ENCODE results near the gene RIPK1. TPM values are rescaled to one million over a fixed set of nuclear protein-coding genes. Genes with fewer than 3 reads are reported as not detected.
"Not testable (repeated sequence)": the region's sequence is repeated elsewhere in the genome, so short reads cannot be mapped to it uniquely, and the experiment has no call there.

The RIPK1 gene
- total RNA-seq, result 13.5 TPM

DNA sequence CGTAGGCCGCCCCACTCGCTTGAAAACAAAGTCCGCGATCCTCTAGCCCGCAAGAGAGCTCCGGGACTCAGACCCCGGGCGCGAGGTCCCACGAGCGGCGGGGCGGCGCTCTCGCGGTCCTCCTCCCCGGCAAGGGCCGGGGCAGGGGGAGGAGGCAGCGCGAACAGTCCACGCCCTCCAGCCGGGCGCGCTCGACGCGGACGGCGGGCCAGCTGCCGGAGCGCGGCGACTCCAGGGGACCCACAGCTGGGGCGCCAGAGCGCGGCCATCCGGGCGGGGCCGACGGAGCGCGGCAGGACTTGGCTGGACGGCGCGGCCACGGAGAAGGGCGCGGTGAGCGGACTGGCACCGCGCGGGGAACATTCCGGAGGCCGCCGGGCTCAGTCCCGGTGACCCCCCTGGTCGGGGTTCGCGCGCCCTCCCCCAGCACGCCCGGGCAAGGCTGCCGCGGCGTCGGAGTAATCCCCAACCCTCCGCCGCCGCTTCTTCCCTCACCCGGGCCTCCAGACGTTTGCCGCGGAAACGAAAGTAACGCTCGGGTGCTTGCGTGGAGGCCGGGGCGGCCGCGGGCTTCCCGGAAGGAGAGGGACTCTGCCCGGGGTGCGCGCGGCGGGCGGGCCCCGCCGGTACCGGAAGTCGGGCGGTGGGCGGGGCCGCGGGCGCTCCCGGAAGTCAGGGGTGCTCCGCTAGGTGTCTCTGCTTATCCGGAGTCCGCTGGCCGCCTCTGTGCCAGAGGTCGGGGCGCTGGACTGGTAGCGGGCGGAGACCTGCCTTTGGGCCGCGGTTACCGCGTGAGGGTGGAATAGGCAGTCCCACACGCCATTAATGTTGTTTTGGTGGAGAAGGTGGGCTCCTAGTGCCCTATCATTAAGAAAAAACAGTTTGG is at the start of gene RIPK1:
Gene RIPK1, plus strand, starts transcription at position 166 of the 886 bp plus-strand sequence. CDS start 8,330 bp downstream, outside the sequence.
- peak; percentile 87 to 91 (median 89) for DNase-seq (ENCODE audit: low read depth in 2 of 3, low spot score in 2 of 3)

DNA sequence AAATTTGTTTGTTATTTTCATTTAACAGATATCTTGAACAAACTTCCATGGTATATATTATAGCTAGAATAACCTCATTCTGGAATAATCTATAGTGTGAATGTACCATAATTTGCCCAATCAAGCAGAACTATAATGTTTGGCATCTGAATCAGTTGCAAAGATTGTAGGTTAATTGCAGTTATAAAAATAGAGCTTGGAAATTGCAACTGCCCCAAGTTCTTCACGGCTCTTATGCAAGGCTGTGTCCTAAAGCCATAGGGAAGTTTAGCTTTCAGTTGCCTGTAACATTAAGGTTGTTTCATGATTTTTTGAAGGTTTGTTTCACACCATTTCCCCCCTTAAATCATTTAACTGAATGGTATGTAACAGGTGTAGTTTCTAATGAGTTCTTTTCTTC is 49.2 kb upstream of the RIPK1 start:
- DNase-seq (ENCODE audit: low read depth in 2 of 3, low spot score in 2 of 3), result no peak

DNA sequence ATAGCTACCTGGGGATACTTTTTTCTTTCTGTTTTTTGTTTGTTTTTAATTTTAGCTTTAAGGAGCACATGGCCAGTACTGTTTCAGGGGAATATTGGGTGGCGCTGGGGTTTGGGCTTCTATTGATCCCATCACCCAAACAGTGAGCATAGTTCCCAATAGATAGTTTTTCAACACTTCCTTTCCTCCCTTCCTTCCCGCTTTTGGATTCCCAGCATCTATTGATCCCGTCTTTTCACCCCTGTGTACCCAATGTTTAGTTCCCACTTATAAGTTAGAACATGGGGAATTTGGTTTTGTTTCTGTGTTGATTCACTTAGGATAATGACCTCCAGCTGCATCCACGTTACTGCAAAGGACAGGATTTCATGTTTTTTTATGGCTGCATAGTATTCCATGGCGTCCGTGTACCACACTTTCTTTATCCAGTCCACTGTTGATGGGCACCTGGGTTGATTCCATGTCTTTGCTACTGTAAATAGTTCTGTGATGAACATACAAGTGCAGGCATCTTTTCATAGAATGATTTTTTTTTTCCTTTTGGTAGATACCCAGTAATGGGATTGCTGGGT is 48.5 kb upstream of the RIPK1 start:
- DNase-seq (ENCODE audit: low read depth in 2 of 3, low spot score in 2 of 3), result no peak

DNA sequence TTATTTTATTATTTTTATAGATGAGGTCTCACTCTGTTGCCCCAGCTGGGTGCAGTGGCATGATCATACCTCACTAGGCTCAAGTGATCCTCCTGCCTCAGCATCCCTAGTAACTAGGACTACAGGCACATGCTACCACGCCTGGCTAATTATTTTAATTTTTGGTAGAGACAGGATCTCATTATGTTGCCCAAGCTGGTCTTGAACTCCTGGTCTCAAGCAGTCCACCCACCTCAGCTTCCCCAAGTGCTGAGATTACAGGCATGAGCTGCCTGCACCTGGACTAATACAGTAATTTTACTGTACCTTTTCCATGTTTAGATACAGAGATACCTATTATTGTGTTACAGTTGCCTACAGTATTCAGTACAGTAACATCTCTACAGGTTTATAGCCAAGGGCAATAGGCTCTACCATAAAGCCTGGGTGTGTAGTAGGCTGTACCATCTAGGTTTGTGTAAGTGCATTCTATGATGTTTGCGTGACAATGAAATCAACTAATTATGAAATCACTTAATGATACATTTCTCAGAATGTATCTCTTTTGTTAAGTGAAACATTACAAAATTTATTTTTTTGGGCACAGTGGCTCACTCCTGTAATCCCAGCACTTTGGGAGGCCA is 47.2 kb upstream of the RIPK1 start:
- not testable (repeated sequence) for DNase-seq (ENCODE audit: low read depth in 2 of 3, low spot score in 2 of 3)

DNA sequence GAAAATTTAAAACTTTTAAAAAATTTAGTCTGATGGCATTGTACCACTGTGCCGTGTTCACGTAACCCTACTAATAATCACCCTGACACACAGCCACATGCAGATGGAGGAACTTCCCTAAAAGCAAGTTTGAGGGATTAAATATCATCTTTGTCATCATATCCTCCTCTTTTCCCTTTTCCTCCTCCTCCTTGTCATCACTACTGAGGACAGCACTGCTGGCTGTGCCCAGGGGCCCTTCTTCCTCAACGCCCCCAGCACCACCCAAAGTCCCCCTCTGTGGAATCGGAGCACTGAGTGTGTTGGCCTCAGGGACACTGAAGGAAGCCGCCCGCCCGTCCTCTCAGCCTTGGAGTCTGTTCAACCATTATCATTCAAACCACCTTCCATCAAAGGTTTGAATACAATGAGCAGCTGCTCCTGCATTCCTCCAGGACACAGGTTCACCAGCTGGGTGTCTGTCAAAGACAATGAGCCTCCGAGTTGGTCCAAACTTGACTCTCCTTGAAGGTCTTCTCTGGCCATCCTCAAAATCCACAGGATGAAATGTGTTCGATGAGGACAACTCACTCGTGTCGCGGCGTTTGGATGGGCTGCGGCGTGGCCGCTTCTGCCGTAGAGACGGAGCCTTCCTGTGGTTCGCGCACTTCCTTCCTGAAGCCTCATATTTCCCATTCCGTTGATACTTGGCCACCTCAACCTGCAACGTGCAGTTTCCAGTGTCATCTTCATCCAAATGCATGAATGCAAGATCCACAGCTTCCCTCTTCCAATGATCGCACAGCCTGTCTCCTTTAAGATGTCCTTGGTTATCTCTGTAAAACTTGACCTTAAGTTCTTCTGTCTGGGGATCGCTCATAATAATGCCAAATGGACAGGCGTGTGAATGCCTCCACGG is 45.3 kb upstream of the RIPK1 start:
- DNase-seq (ENCODE audit: low read depth in 2 of 3, low spot score in 2 of 3), result no peak

DNA sequence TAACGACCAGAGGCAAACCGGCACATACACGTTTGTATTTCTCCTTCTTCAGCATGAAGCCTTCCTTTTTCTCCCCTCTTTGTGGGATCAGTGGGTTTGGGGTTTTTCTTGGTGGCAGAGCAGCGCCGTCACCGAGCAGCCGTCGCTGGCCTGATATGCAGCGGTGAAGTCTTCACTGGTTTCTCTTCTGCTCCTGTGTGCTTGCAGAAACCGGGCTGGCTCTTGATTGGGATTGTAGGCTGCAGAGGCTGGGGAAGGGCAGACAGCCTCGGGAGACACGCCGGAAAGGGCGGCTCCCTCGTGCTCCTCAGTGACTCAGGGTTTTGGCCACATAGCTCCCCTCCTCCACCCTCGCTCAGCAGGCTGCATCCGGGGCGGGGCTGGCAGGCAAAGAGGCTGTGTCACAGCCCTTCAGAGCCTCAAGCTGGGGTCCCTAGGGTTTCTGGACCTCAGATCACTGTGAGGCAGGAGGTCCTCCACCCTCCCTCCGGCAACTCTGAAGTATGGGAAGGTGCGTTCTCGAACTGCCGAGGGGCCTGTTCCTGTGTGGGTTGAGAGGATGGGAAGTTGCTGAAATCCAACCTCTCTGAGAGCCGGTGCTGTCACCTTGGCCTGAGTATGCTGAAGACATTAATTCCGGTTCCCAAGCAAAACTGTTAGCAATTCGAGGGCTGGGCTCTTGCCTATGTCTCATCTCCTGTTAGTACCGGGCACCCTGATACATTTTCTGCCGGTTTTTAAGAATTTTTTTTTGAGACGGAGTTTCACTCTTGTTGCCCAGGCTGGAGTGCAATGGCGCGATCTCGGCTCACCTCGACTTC is 44.4 kb upstream of the RIPK1 start:
- peak; percentile 47 to 95 (median 93) for DNase-seq (ENCODE audit: low read depth in 2 of 3, low spot score in 2 of 3)

DNA sequence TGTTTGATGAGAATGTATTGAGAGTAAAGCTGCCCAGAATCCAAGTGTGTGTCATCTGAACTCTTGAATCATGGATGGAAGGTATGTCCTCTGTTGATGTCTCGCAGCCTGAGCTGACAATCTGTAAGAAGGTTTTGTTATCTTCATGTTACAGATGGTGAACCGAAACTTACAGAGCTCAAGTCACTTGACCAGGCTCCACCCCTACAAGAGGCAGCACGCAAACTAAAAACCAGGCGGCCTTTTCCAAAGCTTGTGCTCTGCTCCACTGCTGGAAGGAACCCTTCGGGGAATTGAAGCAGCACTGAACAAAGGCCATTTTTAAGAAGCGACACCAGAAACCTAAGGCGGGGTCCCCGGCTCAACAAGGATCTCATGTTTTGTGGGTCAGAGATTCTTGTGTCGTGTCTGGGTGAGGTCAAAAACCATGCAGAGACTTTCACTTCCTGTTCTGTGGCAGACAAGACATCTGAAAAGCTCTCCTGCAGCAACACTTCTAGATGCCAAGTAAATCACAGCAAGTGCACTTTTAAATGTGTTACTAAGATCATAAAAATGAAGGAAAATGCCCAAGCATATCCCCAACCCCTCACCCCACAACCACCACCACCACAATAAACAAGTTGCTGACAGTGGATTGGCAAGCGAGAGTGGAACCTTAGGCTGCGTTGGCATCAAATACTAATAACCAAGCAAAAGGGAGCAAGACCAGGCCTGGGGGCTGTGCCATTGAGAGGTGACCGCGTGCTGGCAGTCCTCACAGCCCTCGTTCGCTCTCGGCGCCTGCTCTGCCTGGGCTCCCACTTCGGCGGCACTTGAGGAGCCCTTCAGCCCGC is 41.3 kb upstream of the RIPK1 start:
- no peak for DNase-seq (ENCODE audit: low read depth in 2 of 3, low spot score in 2 of 3)

DNA sequence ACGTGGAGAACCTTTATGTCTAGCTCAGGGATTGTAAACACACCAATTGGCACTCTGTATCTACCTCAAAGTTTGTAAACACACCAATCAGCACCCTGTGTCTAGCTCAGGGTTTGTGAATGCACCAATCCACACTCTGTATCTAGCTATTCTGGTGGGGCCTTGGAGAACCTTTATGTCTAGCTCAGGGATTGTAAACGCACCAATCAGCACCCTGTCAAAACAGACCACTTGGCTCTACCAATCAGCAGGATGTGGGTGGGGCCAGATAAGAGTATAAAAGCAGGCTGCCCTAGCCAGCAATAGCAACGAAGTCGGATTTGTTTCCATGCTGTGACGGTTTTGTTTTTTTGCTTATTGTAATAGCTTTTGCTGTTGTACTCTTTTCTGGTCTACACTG is 40.1 kb upstream of the RIPK1 start:
- DNase-seq (ENCODE audit: low read depth in 2 of 3, low spot score in 2 of 3), result not testable (repeated sequence)

DNA sequence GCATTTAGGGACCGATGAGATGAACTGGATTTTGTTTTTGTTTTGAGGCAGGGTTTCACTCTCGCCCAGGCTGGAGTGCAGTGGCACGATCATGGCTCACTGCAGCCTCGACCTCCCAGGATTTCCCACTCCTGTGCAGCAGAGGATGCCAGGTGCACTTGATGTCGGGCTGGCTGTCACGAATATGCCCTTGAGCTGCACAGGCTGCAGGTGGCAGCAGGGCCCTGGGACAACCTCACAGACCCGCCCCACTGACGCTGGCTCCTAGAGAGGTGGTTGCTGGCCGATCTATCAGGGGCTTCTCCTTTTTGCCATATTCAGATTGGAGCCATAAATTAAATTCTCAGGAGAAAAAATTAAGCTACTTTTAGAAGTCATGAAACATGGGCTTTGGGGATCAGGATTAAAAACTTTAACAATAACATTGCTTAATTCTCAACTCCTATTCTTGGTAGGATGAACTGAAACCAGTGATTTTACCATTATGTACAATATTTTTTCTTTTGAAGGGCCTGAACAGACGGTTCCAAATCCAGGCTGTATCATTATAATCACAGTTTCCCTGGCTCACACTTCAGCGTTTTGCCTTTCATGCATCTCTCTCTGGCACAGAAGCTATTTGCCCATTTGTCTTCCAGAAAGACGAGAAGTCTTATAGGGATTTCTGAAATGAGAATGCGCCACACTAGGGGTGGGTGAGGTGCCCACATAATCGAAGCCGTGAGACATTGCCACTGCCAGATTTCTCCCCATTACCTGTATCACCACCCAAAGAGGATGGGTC is 36.2 kb upstream of the RIPK1 start:
- DNase-seq (ENCODE audit: low read depth in 2 of 3, low spot score in 2 of 3), result peak in 1 of 3 donors; percentile 40

DNA sequence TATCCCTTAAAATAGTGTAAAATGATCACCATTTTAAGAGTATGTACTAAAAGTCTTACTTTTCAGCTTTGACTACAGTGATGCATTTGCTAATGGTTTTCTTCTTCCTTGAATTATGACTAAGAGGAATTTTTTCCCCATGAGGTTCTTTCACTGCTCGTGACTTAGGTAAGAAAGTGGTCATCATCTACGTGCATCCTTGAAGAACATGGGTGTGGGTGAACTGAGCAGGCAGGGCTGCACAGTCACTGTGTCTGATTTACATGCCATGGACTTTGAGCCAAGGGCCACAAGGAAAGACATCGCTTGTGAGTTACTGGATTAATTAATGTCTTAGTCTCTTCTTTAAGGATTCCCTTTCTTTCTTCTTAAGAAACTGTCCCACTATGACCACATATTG is 35.3 kb upstream of the RIPK1 start:
- no peak for DNase-seq (ENCODE audit: low read depth in 2 of 3, low spot score in 2 of 3)

DNA sequence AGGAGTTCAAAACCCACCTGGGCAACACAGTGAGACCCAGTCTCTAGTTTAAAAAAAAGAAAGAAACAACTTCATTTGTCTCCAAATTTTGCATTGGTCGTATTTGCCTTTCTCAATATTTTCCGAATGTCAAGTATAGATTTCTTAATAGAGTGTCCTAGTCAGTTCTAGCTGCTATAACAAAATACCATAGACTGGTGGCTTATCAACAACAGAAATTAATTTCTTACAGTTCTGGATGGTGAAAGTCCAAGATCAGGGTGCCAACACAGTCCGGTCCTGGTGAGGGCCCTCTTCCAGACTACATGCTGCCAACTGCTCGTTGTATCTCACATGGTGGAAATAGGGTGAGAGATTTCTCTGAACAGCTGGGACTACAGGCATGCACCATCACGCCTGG is 34.6 kb upstream of the RIPK1 start:
- DNase-seq (ENCODE audit: low read depth in 2 of 3, low spot score in 2 of 3), result no peak

DNA sequence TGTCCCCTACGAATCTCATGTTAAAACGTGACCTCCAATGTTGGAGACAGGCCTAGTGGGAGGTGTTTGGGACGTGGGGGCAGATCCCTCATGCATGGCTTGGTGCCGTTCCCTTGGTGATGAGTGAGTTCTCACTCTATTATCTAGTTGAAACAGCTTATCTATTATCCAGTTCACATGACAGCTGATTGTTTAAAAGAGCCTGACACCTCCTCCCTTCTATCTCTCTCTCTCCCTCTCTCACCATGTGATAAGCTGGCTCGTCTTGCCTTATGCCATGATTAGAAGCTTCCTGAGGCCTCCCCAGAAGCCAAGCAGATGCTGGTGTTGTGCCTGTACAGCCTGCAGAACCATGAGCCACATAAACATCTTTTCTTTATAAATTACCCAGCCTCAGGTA is 32.9 kb upstream of the RIPK1 start:
- no peak for DNase-seq (ENCODE audit: low read depth in 2 of 3, low spot score in 2 of 3)

DNA sequence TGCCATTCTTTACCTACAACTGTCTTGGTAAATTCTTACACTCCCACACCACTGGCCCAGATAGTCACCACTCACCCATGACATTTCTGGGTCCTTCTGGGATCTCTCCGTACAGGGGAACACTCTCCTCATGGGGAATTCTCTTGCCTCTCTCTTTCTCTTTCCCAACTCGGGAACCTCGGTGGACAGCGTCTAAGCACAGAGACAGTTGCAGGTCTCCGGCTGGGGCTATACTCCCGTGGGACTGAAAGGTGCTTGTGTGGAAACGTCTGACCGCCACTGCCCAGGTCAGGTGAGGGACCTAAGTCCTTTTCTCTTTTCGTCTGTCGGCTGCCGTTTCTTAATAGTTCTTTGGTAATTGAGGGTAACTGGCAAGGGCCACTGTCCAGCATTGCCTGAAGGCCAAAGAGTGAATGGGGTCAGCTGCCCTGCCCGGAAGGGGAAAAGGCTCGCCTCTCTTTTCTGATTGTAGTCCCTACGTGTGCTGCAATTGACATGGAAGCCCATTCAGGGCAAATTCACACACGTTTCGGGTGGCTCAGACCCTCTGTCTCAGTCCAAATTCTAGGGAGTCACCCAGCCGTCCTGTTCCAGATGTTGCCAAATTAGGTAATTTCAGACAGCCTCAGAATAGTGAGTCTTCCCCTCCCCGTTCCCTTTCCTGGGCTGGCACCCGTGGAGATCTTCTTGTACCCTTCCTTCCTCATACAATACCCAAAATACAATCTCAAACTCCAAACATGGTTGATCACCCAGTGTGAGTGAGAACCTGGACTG is 31.2 kb upstream of the RIPK1 start:
- DNase-seq (ENCODE audit: low read depth in 2 of 3, low spot score in 2 of 3), result no peak

DNA sequence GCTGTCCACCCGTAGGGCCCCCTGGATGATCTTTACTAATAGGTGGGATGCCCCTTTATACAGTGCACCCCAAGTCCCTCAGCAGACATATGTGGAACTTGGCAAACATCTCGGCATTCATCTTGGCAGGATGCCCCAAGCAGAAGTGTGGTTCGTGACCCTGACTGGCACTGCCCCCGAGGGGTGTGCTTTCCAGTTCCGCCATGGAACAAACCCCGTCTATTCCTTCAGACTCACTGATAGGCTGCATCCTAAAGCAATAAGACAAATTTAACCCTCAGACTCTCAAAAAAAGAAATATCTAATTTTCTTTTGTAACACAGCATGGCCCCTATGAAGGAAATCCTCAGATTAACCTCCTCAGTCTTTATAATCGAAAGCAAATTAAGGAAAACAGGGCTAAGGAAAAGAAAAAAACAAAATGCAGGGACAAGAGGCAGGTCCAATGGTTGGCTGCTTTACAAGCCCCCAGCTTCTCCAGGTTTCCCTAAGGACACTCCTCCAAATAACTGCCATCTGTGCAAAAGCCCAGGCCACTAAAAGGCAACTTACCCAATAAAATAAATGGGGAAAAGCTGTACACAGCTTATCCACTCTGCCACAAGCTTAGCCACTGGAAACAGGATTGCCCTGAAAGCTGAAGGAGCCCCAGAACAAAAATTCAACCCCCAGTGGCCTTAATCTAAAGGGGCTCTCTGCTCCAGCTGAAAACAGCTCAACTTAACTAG is 30.5 kb upstream of the RIPK1 start:
- DNase-seq (ENCODE audit: low read depth in 2 of 3, low spot score in 2 of 3), result no peak

DNA sequence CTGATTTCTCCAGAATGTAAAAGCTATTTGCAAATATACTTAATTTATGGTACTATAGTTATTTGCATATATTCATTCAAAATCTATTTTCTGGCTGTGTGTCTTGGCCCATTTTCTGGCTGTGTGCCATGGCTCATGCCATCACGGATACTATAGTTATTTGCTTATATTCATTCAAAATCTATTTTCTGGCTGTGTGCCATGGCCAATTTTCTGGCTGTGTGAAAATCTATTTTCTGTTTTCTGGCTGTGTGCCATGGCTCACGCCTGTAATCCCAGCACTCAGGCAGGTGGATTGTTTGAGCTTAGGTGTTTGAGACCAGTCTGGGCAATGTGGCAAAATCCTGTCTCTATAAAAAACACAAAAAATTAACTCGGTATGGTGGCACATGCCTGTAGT is 28.9 kb upstream of the RIPK1 start:
- no peak for DNase-seq (ENCODE audit: low read depth in 2 of 3, low spot score in 2 of 3)

DNA sequence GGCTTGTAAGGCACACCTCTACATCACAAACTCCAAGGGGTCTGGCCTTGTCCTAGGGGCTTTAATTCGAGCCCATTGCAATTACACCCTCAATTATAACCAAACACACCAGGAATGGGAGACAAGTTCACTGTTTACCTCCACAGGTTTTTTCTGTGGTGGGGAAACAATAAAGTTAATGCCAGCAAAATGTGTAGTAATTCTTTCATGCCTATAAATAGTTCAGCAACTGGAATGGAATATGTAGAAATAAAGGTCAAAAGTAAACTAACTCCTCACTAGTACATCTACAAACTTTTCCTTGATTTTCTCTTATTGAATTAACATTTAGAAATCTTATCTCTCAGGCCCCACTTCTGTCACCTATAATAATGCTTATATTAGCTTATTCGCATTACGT is 27.1 kb upstream of the RIPK1 start:
- no peak for DNase-seq (ENCODE audit: low read depth in 2 of 3, low spot score in 2 of 3)

DNA sequence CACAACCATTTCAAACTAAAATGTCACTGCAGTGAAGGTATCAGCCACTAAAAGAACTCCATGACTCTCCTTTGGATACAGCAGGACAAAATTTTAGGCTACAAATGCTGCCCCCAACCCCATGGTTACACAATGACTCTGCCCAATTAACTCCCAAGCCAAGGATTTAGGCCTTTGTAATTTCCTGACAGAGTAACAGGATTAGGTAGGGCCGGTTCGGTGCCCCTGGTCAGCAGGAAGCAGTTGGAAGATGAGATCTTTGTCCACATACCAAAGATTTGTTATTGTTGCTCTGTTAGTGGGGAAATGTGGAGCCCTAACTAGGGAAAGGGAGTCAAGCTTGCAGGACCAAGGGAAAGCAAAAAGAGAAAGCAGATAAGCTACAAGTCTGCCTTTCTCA is 26.7 kb upstream of the RIPK1 start:
- no peak for DNase-seq (ENCODE audit: low read depth in 2 of 3, low spot score in 2 of 3)
